Endodermal cell (in vitro differentiated cells): Measurements from ENCODE around the gene HOXD3. TPM values are rescaled to one million over a fixed set of nuclear protein-coding genes. Genes with fewer than 3 reads are reported as not detected.

Experiments used
- DNase-seq: peaks from one replicate; pipeline ENCODE4 v3.0.0-alpha.2; 2017
- H3K27ac ChIP-seq: 2 replicates; pipeline ENCODE4 v1.5.1; 2013; ENCODE audit warnings: mild to moderate bottlenecking, low read depth, low read length, moderate library complexity
- H3K27me3 ChIP-seq: 2 replicates; pipeline ENCODE4 v1.6.1; 2013; ENCODE audit warnings: mild to moderate bottlenecking, low read length, moderate library complexity; ENCODE audit not compliant: insufficient read depth, control insufficient read depth, poor library complexity, severe bottlenecking
- H3K36me3 ChIP-seq: 2 replicates; pipeline ENCODE4 v1.7.0; 2013; ENCODE audit warnings: mild to moderate bottlenecking, low read length, moderate library complexity; ENCODE audit not compliant: control insufficient read depth, insufficient read depth
- H3K4me1 ChIP-seq: one replicate; pipeline ENCODE4 v1.7.0; 2013; ENCODE audit warnings: low read length; ENCODE audit not compliant: control insufficient read depth, insufficient read depth
- H3K4me3 ChIP-seq: 2 replicates; pipeline ENCODE4 v1.5.1; 2013; ENCODE audit warnings: mild to moderate bottlenecking, low read length, moderate library complexity
- H3K9ac ChIP-seq: 2 replicates; pipeline ENCODE4 v1.6.1; 2013; ENCODE audit warnings: mild to moderate bottlenecking, low read length, moderate library complexity; ENCODE audit not compliant: poor library complexity, severe bottlenecking; ENCODE audit errors: extremely low read depth
- H3K9me3 ChIP-seq: 2 replicates; pipeline ENCODE4 v1.6.1; 2013; ENCODE audit warnings: mild to moderate bottlenecking, low read length, moderate library complexity; ENCODE audit not compliant: control insufficient read depth
- H3K27ac Mint-ChIP-seq: 2 replicates; pipeline ENCODE4 v1.8.0; 2020; ENCODE audit warnings: mixed read lengths
- H3K27me3 Mint-ChIP-seq: 2 replicates; pipeline ENCODE4 v1.8.0; 2021; ENCODE audit warnings: mild to moderate bottlenecking, mixed read lengths; ENCODE audit not compliant: insufficient read depth
- H3K36me3 Mint-ChIP-seq: 2 replicates; pipeline ENCODE4 v1.8.0; 2020; ENCODE audit warnings: low read depth, mixed read lengths
- H3K4me1 Mint-ChIP-seq: 2 replicates; pipeline ENCODE4 v1.8.0; 2020; ENCODE audit warnings: mixed read lengths
- H3K4me3 Mint-ChIP-seq: 2 replicates; pipeline ENCODE4 v1.8.0; 2020; ENCODE audit warnings: mild to moderate bottlenecking, moderate library complexity, mixed read lengths
- H3K9me3 Mint-ChIP-seq: 2 replicates; pipeline ENCODE4 v1.8.0; 2020; ENCODE audit warnings: mild to moderate bottlenecking, mixed read lengths
- WGBS, 2 experiments: methylation state at CpG; one replicate each; pipeline versions ENCODE4 v1.1.5 to v1.1.7; 2013; ENCODE audit warnings: missing lambda C conversion rate in 2 of 2, mixed read lengths in 1 of 2; ENCODE audit not compliant: insufficient coverage in 1 of 2, insufficient read length in 1 of 2; 5-methylcytosine and 5-hydroxymethylcytosine counted together
- total RNA-seq, 2 donors: library from RNA; stranded (reverse); fragmentation: NEBNext Ultra II Directional in 1 of 2; extraction: Animal tissue kit (Norgen Biotek cat#: 25700) in 1 of 2; gene quantifications; 2 replicates in 1 of 2; 3 replicates in 1 of 2; pipeline ENCODE4 v1.2.1, GENCODE V29; 2021
- TF ChIP-seq, protein P1 (sequence below): fragments of 200-600 bp; sonication (generic); conservative IDR thresholded peaks from 2 replicates; pipeline ENCODE4 v1.5.0; 2021; ENCODE audit warnings: antibody characterized with exemption, mild to moderate bottlenecking

Gene HOXD3
- total RNA-seq, 2 donors from 2014 or later: not detected

DNA sequence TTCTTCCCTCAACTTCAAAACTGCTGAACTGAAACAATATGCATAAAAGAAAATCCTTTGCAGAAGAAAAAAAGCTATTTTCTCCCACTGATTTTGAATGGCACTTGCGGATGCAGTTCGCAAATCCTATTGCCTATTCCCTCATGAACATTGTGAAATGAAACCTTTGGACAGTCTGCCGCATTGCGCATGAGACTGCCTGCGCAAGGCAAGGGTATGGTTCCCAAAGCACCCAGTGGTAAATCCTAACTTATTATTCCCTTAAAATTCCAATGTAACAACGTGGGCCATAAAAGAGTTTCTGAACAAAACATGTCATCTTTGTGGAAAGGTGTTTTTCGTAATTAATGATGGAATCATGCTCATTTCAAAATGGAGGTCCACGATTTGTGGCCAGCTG, 19.2 kb upstream of the HOXD3 start:
- WGBS, 2 experiments: 70 to 73% methylated on average over 5 to 8 of the region's 8 CpGs
- H3K27ac ChIP-seq: no peak overlapping the region
- H3K9ac ChIP-seq: no peak overlapping the region
- Mint-ChIP-seq H3K4me1 (no peaks in the 10 kb centered on the region), H3K9me3 (no peaks in the 10 kb centered on the region), H3K36me3 (no peaks in the 10 kb centered on the region), H3K4me3 (no peak overlapping the region), H3K27ac (no peak overlapping the region), H3K27me3 (peaks cover 98% of the 10 kb centered on the region)
- H3K27me3 ChIP-seq: peaks cover 98% of the 10 kb centered on the region
- H3K36me3 ChIP-seq: no peaks in the 10 kb centered on the region
- peaks cover 3% of the 10 kb centered on the region for H3K4me1 ChIP-seq
- no peak for DNase-seq
- H3K4me3 ChIP-seq: no peak overlapping the region
- TF ChIP-seq, protein P1, sequence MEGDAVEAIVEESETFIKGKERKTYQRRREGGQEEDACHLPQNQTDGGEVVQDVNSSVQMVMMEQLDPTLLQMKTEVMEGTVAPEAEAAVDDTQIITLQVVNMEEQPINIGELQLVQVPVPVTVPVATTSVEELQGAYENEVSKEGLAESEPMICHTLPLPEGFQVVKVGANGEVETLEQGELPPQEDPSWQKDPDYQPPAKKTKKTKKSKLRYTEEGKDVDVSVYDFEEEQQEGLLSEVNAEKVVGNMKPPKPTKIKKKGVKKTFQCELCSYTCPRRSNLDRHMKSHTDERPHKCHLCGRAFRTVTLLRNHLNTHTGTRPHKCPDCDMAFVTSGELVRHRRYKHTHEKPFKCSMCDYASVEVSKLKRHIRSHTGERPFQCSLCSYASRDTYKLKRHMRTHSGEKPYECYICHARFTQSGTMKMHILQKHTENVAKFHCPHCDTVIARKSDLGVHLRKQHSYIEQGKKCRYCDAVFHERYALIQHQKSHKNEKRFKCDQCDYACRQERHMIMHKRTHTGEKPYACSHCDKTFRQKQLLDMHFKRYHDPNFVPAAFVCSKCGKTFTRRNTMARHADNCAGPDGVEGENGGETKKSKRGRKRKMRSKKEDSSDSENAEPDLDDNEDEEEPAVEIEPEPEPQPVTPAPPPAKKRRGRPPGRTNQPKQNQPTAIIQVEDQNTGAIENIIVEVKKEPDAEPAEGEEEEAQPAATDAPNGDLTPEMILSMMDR: no peak
- H3K9me3 ChIP-seq: peaks cover 14% of the 10 kb centered on the region

DNA sequence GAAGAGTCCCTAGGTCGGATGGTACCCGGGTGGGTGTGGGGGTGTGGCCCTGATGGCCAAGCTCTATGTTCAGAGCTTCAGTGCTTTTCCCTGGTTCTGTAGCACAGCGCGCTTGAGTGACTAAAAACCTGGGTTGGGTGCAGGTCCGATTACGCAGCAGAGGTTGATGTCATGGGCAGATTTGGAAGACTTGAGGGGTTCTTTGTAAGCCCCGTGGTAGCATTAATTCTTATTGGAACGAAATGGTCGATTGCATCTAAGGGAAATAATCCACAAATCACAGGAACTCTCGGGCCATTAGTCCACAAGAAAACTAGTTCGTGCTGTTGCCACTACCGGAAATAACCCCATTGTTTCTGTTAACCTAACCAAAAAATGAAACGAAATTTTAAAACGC, 18.6 kb upstream of the HOXD3 start:
- DNase-seq: no peak
- H3K27me3 Mint-ChIP-seq: peaks cover 98% of the 10 kb centered on the region
- Histone ChIP-seq H3K9me3 (peaks cover 14% of the 10 kb centered on the region), H3K36me3 (no peaks in the 10 kb centered on the region), H3K27ac (no peak overlapping the region), H3K4me1 (peaks cover 3% of the 10 kb centered on the region), H3K4me3 (no peak overlapping the region), H3K9ac (no peak overlapping the region), H3K27me3 (peaks cover 98% of the 10 kb centered on the region)
- H3K4me1 Mint-ChIP-seq: no peaks in the 10 kb centered on the region
- no peak overlapping the region for H3K4me3 Mint-ChIP-seq
- WGBS, 2 experiments: 53 to 60% methylated on average over 11 to 14 of the region's 14 CpGs
- TF ChIP-seq, protein P1: no peak
- no peaks in the 10 kb centered on the region for H3K36me3 Mint-ChIP-seq
- no peak overlapping the region for H3K27ac Mint-ChIP-seq
- no peaks in the 10 kb centered on the region for H3K9me3 Mint-ChIP-seq

DNA sequence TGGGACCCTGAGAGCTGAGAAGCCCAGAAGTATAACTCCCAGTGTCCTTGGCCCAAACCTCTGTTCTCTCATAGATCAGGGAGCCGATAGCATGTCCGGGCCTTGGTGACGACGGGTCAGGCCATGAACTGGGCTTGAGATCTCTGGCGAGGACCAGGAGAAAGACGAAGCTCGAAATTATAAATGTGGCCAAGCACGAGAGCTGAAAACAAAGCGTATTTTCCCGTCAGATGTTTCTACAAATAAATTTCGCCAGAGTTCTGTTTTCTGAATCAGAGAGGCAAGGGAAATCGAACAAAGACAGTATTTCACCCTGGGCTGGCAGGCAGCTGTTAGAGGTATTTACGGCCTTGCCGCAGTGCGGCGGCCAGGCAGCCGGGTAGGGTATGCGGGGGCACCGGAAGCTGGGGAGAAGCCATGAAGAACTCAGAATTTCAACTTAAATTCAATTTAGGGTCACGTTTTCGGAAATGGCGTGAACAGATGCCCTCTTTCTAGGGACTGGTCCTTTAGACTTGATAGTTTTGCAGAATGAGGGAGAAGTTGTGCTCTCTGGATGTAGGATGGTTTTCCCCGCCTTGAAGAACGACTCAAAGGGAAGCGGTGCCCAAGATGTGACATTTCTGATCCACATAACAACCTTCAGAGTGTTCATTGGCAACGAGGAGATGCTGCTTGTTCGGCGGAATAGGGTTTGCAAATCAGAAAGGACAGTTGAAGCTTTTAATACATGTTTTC, 18.0 kb upstream of the HOXD3 start:
- peaks cover 3% of the 10 kb centered on the region for H3K4me1 ChIP-seq
- H3K27me3 ChIP-seq: peaks cover 98% of the 10 kb centered on the region
- WGBS, 2 experiments: 73 to 76% methylated on average over 20 to 28 of the region's 28 CpGs
- Mint-ChIP-seq H3K27me3 (peaks cover 98% of the 10 kb centered on the region), H3K4me1 (no peaks in the 10 kb centered on the region), H3K27ac (no peak overlapping the region), H3K9me3 (no peaks in the 10 kb centered on the region), H3K4me3 (no peak overlapping the region), H3K36me3 (no peaks in the 10 kb centered on the region)
- peak; percentile 46 for DNase-seq
- H3K27ac ChIP-seq: no peak overlapping the region
- TF ChIP-seq, protein P1: no peak
- no peaks in the 10 kb centered on the region for H3K36me3 ChIP-seq
- H3K9ac ChIP-seq: no peak overlapping the region
- peaks cover 14% of the 10 kb centered on the region for H3K9me3 ChIP-seq
- no peak overlapping the region for H3K4me3 ChIP-seq
